CD4-positive, alpha-beta T cell treated with Interferon alpha-2 for 1 hour (primary cell): ENCODE data around the gene PPM1H.
"Not testable (repeated sequence)": the region's sequence is repeated elsewhere in the genome, so short reads cannot be mapped to it uniquely, and the experiment has no call there.

ENCODE experiments used
- DNase-seq, 2 donors: peaks; one replicate each; pipeline ENCODE4 v3.0.0-alpha.2; 2020 to 2022

PPM1H gene

GRCh38 chr12:62761658-62762057 is 173.3 kb downstream of the PPM1H start:
- DNase-seq, result no peak

- DNase-seq, result no peak
Observed at GRCh38 chr12:62760779-62761178, 174.2 kb downstream of the PPM1H start.

GRCh38 chr12:62760341-62760740 is 174.6 kb downstream of the PPM1H start:
- not testable (repeated sequence) for DNase-seq

GRCh38 chr12:62758216-62758615 is 176.7 kb downstream of the PPM1H start:
- DNase-seq, result no peak

GRCh38 chr12:62757048-62757447 is 177.9 kb downstream of the PPM1H start:
- DNase-seq, result no peak

- no peak for DNase-seq
Observed at GRCh38 chr12:62754706-62755105, 180.2 kb downstream of the PPM1H start.

GRCh38 chr12:62751810-62752155 is 183.2 kb downstream of the PPM1H start:
- no peak for DNase-seq

GRCh38 chr12:62750941-62751809 is 183.8 kb downstream of the PPM1H start:
- no peak for DNase-seq

GRCh38 chr12:62749586-62749985 is 185.4 kb downstream of the PPM1H start:
- no peak for DNase-seq

- no peak for DNase-seq
Observed at GRCh38 chr12:62748941-62749468, 185.9 kb downstream of the PPM1H start.

GRCh38 chr12:62744551-62744950 is 190.4 kb downstream of the PPM1H start:
- DNase-seq, result peak in 1 of 2 donors; percentile 28

- DNase-seq, result no peak
Observed at GRCh38 chr12:62739266-62740015, 195.5 kb downstream of the PPM1H start.

GRCh38 chr12:62738616-62739015 is 196.3 kb downstream of the PPM1H start:
- DNase-seq, result no peak

- no peak for DNase-seq
Observed at GRCh38 chr12:62738105-62738504, 196.8 kb downstream of the PPM1H start.

GRCh38 chr12:62737615-62738014 is 197.3 kb downstream of the PPM1H start:
- DNase-seq, result no peak

- DNase-seq, result no peak
Observed at GRCh38 chr12:62737188-62737587, 197.8 kb downstream of the PPM1H start.

GRCh38 chr12:62736596-62736995 is 198.4 kb downstream of the PPM1H start:
- DNase-seq, result no peak

- peak in 1 of 2 donors; percentile 3 for DNase-seq
Observed at GRCh38 chr12:62732861-62733427, 202.0 kb downstream of the PPM1H start.

GRCh38 chr12:62731055-62731820 is 203.7 kb downstream of the PPM1H start:
- no peak for DNase-seq

GRCh38 chr12:62730649-62731048 is 204.3 kb downstream of the PPM1H start:
- no peak for DNase-seq

- not testable (repeated sequence) for DNase-seq
Observed at GRCh38 chr12:62729579-62730544, 205.1 kb downstream of the PPM1H start.
